SKM-1 (cell line): Measurements from ENCODE around the gene DGKI.
A peak's percentile ranks its signal among the peaks of the same experiment; 100 is the strongest.

Source experiments
- DNase-seq: peaks from one replicate; lab custom pipeline; 2025; ENCODE audit not compliant: unreplicated experiment; lab: John Stamatoyannopoulos, UW

DGKI gene

DNA sequence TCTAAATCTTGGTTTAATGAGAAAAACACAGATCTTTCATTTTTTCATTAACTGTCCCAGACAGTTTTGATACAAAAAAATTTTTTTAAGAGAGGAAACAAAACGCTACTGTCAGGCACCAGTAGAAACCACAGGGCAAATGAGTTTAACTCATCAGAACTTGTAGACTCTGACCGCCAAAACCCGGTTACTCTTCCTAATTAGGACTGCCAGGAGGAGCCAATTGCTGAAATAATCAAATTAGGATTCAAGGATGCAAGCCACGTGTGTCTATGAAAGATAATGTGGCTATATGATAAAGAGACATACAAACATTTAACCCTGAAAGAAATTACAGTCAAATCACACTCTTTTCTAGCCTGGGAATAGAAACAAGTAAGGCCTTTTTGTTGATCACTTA lies 154.4 kb downstream of the DGKI start:
- DNase-seq = no peak

- DNase-seq = no peak
Observed at GRCh38 chr7:137691566-137691965, 155.2 kb downstream of the DGKI start.

GRCh38 chr7:137690635-137691034 lies 156.1 kb downstream of the DGKI start:
- DNase-seq = no peak

DNA sequence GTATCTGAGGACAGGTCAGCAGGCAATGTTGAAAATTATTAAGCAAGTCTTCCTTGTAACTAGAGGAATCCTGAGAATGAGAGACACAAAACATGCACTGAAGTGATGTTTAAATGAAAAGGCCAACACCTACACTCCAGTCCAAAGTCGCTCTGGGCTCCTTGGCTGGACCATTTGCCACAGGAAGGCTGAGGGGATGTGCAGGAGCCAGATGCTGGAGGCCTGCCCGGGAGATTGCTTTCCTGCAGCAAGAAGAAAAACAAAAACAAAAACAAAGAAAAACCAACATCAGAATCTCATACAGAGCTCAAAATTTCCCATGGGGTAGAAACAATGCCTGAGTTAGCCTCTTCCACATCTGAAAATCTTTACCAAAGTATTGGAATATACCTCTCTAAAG lies 157.0 kb downstream of the DGKI start:
- no peak for DNase-seq

DNA sequence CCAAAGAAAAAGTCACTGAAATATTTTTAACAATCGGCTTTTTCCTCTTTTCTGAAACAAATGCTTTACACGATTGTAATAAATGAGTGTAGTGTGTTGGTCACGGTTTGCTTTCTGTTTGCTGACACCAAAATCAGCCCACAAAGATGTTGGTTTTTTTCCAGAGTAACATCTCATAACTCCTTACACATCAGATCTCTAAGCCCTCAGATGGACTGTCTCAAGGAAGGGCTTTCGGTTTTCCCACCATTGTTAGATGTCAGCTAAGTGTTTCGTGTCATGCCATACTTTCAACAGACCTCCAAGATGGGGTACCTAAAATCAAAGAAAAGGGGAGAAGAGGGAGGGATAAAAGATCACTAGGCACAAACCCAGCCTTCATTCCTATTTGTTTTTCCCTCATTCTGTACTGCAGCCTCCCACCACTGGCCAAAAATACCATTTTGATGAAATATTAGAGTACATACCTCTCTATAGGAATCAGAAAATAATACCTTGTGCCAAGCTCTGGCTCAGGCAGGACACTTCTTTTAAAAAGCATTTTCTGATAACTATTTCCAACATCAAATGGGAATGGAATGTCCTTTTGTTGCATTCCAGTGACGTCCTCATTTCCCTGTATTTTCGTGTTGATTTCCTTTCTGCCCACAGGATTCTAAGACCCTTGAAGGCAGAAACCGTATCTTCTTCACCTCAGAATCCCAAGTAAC lies 159.1 kb downstream of the DGKI start:
- no peak for DNase-seq

DNA sequence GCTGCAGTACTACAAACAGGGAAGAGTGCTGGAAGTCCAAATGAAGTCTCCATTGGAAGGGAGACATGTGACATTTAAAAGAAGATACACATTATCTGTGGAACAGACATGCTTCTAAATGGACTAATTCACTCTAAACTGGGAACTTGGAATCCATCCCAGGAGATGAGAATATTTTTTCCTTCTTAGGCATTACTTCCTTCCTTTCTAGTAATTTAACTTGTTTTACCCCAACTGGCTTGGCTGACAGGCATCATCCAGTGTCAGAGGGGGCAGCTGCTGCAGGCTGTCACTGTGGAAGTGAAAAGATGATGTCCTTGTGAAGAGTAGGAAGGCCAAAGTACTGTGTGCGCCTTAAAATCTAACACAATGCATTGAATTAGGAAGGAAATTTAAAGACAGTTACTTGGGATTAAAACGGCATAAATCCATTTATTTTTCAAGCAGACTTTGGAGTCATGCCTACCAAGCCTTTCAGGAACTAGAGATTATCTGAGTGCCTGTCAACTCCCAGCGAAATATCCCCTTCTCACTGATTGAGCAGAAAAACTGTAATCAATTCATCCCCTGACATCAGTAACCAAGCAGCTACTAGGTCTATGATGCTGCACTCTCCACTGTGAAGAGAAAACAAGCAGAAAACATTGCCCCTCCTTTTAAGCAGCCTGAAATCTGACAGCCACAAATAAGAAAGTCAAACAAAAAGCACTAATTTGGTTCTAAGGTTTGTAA lies 161.2 kb downstream of the DGKI start:
- DNase-seq = no peak

DNA sequence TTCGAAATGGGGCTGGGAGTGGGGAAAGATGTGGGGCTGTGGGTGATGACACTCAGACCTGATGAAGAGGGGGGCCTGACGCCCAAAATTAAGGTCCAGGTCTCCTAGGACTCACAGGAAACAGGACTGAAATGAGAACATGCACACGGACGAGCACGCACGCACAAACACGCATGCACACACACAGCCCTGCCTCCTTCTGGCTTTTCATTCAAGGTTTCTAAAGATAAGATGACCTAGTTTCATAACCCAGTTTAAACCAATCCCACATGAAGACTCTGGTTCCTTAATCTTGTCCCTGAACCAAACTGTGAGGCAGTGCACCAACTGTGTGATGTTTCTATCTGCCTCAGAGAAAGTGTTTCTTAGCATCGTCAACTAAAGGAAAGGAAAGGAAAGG lies 162.0 kb downstream of the DGKI start:
- DNase-seq = no peak

GRCh38 chr7:137684316-137684715 lies 162.5 kb downstream of the DGKI start:
- DNase-seq = no peak

DNA sequence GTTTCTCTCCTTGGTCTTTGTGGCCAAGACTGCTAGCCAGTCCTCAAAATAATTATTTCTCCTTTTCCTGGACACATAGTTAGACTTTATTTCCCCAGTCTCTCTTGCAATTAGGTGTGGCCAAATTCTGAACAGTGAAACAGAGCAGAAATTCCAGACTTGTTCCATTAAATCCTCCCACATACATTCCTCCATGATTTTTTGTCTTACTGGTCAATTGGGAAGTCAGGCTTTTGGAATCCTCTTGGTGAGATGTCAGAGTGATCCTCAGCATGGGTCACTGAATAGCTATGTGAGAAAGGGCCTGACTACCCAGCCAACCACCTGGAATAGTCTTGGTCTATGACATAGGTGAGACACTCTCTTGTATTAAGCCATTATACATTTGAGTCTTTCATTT lies 164.2 kb downstream of the DGKI start:
- no peak for DNase-seq

DNA sequence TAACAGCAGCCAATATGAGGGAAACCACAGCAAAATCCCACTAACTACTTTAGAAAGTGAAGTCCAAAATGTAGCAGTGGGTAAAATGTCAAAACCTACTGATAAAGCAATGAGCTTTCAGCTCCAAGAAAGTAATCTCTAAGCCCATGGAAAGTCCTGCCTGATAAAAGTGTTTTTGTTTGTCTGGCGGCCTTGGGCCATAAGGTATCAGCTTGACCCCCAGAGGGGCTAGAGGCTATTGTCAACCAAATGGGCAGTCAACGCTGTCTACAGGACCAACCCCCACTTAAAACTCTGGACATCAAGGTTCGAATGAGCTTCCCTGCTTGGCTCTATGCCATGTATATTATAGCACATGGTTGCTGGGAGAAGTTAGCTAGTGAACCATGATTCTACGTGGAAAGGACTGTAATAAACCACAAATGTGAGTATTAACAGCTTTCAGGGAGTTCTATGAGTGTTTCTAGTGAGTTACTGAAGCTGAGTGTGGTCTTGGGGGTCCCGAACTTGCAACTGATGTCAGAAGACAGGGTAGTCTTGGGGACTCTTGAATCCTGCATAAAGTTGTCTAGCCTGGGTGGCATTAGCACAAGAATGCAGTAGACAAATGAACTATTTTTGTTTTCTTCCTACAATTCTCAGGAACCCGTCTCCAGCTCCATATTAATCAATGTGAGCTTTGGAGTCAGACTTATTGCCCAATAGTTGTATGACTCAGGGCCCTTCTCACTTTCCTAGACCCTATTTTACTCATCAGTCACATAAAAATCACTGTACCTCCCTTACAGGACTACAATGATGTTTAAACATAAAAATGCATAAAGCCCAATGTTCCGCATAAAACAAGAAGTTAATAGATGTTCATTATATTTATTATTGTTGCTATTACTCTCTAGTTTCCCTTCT lies 164.9 kb downstream of the DGKI start:
- no peak for DNase-seq

DNA sequence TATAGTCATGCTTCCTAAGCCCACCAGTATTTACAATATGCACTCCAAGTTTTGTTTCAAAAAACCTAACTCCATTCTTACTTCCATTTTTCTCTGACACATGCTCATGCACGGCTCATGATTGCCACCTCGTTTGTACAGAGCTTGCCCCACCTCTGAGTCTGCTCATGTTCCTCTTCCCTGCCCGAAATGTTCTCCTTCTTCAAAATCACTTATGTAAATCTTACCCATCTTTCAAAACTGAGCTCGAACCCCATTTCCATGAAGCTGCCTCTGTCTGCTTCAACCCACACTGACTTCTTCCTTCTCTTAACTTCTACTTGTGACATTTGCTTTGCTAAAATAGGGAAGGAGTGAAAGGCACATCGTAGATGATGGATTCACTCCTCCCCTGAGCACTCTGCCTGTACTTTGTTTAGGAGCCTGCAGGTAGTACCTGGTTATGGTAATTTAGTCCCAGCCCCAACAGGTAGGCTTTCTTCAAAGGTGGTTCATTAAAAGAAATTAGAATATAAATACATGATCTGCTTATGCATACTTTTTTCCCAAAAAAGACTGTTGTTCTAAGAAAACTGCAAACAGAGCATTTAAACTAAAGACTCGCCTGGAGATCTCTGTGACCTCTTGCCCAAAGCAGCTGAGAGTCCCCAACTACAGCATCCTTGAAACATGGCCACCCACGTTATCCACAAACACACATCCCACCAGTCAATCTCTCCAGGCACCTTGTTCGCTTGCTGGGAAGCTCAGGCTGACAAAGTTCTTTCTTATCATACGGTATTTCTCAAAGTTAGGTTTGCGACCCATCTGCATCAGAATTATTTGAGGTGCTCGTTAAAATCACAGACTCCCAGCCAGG lies 172.0 kb downstream of the DGKI start:
- DNase-seq = peak; percentile 47

DNA sequence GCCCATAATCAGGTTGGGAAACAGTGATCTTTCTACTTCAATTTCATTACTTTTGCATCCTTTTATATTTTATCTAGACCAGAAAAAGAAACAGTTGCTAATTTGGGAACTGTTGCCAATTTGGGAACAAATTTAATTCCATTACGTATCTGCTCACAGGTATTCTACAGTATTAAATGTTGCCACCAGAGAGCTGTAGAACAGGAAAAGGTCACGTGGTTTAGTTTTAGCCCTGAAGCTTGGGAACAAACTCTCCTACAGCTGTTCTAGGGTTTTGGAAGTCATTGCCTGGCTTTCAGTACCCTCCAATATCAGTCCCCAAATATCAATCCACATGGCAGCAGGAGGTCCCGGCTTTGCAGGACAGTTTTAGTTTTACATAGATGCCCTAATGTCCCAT lies 172.7 kb downstream of the DGKI start:
- DNase-seq = no peak

DNA sequence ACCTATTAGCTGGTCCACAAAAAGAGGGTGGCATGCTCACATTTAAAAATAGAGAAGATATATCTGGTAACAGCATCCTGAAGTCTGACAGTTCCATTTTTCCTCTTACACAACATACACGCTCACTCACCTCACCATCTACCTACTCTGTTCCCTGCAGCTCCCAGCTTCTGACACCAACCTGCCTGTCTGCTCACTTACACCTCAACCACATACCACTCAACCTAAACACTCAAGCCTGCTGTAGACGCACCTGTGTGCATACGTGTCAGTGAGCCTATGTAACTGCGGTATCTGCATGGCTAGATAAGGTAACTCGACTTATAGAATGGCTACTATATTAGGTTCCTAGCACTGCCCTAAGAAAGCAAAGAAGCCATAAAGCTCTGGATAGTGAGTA lies 174.9 kb downstream of the DGKI start:
- DNase-seq = no peak

DNA sequence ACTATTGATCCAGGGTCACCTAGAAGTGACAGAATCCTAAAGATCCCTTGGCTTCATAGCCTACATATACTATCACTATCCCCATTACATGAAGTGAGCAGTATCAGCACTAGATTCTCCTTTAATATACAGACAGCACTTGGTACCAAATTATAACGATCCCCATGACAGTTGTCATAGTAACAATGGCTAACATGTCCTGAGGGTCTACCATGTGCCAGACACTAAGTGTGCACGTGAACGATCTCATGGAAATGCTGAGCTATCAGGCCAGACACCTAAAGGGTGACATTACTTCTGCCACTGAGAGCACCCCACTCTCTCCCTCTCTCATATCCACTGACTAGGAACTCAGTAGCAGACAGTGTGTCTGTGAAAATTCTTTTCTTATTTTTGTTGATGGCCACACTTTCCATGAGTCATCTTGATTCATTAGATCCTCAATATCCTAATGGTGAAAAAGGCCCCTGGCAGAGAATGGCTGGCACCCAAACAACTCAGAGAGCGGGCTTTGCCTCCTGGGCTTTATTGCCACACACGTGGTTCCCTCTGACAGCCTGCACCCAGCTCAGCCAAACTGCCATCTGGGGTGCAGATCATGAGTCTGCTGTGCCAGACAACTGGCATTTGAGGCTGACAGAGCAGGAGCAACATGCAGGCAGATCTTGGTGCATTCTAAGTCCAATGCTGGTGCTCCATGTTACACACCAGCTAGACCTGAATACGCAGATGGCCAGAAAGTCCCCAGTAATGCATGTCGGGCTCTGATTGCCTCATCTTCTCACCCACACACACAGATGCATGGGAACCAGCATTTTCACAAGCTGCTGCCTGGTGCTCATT lies 176.3 kb downstream of the DGKI start:
- no peak for DNase-seq

DNA sequence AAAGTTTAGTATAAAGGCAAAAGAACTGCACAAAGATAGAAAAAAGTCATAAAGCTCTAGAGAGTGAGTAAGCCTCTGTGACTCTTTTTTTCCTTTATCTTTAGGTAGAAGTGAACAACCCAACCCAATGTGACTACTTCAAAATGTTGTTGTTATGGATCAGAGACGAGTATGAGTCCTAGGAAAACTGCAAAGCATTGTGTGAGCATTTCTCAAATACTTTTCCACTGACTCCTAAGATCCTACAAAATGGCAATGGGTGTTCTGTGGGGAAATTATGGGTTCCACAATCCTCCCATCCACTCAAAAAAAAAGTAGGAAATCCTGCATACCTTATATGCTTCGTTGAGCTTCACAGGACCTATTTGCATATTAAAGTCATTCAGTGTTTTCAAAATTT lies 177.1 kb downstream of the DGKI start:
- DNase-seq = no peak

DNA sequence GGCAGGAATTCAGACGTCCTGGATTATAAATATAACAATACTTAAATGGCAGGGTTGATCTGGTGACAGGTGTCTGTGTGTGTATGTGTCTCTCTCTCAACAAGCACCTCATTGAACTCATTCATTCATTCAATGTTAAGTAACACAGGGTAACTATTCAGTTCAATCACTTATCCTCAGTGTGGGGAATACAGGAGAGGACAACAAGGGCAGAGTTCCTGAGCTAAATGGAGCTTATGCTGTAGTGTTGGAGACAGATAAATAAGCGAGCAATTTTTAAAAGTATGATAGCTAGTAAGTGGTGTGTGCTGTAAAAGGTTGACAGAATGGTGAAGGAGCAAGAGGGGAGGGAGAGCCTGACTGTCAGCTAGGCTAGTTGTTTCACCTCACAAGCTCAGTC lies 178.4 kb downstream of the DGKI start:
- DNase-seq = no peak

GRCh38 chr7:137667633-137668387 lies 179.0 kb downstream of the DGKI start:
- no peak for DNase-seq

DNA sequence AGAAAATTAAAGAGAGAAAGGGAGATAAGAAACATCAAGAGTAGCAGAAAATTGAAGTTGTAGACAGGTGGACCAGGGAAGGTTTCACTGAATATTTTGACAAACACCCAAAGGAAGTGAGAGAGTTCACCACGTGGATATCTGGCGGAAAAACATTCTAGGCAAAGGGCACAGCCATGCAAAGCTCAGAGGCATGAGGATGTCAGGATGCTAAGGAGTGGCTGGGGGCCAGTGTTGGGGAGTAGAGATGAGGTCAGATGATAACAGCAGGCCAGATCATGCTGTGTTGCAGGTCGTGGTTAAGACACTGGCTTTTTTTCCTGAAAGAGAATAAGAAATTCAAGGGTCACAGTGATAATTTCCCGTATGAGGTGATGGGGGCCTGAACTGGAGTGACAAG lies 181.9 kb downstream of the DGKI start:
- no peak for DNase-seq

DNA sequence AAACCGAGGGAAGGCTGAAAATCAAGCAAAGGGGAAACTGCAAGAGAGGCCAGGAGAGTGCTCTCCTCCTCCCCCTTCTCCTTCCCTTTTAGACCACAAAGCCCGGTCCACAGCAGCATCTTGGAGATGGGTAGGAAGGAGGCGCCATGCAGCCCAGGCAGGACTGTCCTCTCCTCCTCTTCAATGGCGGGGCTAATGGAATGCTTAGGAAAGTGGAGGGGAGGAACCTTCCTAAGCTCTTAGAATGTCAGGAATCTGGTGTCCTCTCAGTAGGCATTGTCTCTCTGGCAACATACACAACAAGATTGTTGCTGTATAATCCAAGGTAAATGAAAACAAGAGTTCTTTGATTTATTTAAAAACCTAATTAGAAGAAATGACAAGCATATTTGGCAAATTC lies 185.1 kb downstream of the DGKI start:
- no peak for DNase-seq
